PC-9 (cell line): ENCODE measurements around the gene WDHD1. TPM values are rescaled to one million over a fixed set of nuclear protein-coding genes. Genes with fewer than 3 reads are reported as not detected.
"Not testable (repeated sequence)": the region's sequence is repeated elsewhere in the genome, so short reads cannot be mapped to it uniquely, and the experiment has no call there.

ENCODE experiments used
- BruUV-seq: library from RNA; stranded (reverse); fragments of 400-500 nt; replicated peaks from 2 replicates; lab custom pipeline; 2021; lab: Mats Ljungman, UMichigan
- CTCF ChIA-PET: fragments of 300-600 bp; sonication (Branson Sonifier 250); formaldehyde crosslinking; loops from one replicate; lab custom pipeline; 2022; ENCODE audit warnings: antibody characterized with exemption; lab: Charles Lee
- POLR2A ChIA-PET: fragments of 300-600 bp; sonication (Branson Sonifier 250); formaldehyde crosslinking; loops from one replicate; lab custom pipeline; 2022; ENCODE audit warnings: antibody characterized with exemption; ENCODE audit not compliant: unreplicated experiment; lab: Charles Lee
- DNase-seq, 2 experiments: peaks; one replicate each; pipeline versions ENCODE4 v3.0.0 to v3.0.0-alpha.2; 2015 to 2022; ENCODE audit warnings: mixed read lengths in 1 of 2
- H2AFZ ChIP-seq: fragments of 200-600 bp; sonication (generic); 2 replicates; pipeline ENCODE4 v1.8.1; 2017; ENCODE audit warnings: antibody characterized with exemption
- H3F3A ChIP-seq: fragments of 200-600 bp; sonication (generic); 2 replicates; pipeline ENCODE4 v1.8.1; 2017; ENCODE audit warnings: antibody characterized with exemption, mild to moderate bottlenecking, low read depth; ENCODE audit not compliant: insufficient read depth
- H3K27ac ChIP-seq: fragments of 200-600 bp; sonication (generic); 2 replicates; pipeline ENCODE4 v1.6.1; 2016; ENCODE audit warnings: mixed run types
- H3K27me3 ChIP-seq: fragments of 200-600 bp; sonication (generic); 2 replicates; pipeline ENCODE4 v1.6.1; 2016; ENCODE audit warnings: low read depth, mixed run types; ENCODE audit not compliant: insufficient read depth
- H3K36me3 ChIP-seq: fragments of 200-600 bp; sonication (generic); 2 replicates; pipeline ENCODE4 v1.6.1; 2016; ENCODE audit warnings: low read depth, mixed run types
- H3K4me1 ChIP-seq: fragments of 200-600 bp; sonication (generic); replicated peaks from 2 replicates; pipeline ENCODE4 v1.6.1; 2016; ENCODE audit warnings: mixed run types; ENCODE audit not compliant: insufficient read depth
- H3K4me2 ChIP-seq: fragments of 200-600 bp; sonication (generic); 2 replicates; pipeline ENCODE4 v1.6.1; 2017; ENCODE audit warnings: mixed run types
- H3K4me3 ChIP-seq: fragments of 200-600 bp; sonication (generic); 2 replicates; pipeline ENCODE4 v1.6.1; 2016; ENCODE audit warnings: mixed run types
- H3K79me2 ChIP-seq: fragments of 200-600 bp; sonication (generic); 2 replicates; pipeline ENCODE4 v1.6.1; 2017; ENCODE audit warnings: low read depth, mixed run types
- H3K9me2 ChIP-seq: fragments of 200-600 bp; sonication (generic); 2 replicates; pipeline ENCODE4 v1.8.1; 2017; ENCODE audit warnings: mild to moderate bottlenecking; ENCODE audit not compliant: insufficient read depth
- H3K9me3 ChIP-seq: fragments of 200-600 bp; sonication (generic); 2 replicates; pipeline ENCODE4 v1.8.1; 2016; ENCODE audit warnings: low read depth; ENCODE audit not compliant: insufficient read depth
- H4K20me1 ChIP-seq: fragments of 200-600 bp; sonication (generic); 2 replicates; pipeline ENCODE4 v1.8.1; 2017; ENCODE audit not compliant: insufficient read depth
- EZH2 ChIP-seq: fragments of 200-600 bp; sonication (generic); IDR thresholded peaks from 2 replicates; pipeline ENCODE4 v1.8.0; 2017; ENCODE audit warnings: antibody characterized with exemption, low read depth
- intact Hi-C: fragments of 100-400 bp; cut with micrococcal nuclease; formaldehyde crosslinking; loops from one replicate; pipeline ENCODE4 v1.10.0; 2022; ENCODE audit not compliant: unreplicated experiment
- total RNA-seq: library from RNA; stranded (reverse); gene quantifications from 2 replicates; pipeline ENCODE4 v1.2.3, GENCODE V29; 2021
- TF ChIP-seq, protein P1 (sequence below): fragments of 200-600 bp; sonication (generic); conservative IDR thresholded peaks from 2 replicates; pipeline ENCODE4 v1.6.1; 2017; ENCODE audit warnings: mixed run types, antibody characterized with exemption, mild to moderate bottlenecking, moderate library complexity

The WDHD1 gene
- total RNA-seq, 1 experiment from 2014 or later, result 34.3 TPM

DNA sequence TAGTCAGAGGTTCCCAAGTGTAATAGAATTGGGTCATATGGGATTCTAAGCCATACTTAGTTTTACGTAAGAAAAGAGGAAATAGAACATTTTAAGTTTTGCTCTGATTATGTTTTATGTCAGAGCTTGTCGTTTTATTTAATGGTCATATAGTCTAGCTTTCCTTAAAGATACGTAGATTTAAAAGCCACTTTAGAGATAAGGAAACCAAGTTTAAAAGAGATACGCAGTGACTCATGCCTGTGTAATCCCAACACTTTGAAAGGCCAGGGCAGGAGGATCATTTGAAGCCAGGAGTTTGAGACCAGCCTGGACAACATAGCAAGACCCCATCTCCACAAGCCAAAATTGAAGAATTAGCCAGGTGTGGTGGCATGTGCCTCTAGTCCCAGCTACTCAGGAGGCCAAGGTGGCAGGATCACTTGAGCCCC is 44.1 kb upstream of the WDHD1 start:
- intact Hi-C loops, result no loop called here
- H3K27me3 ChIP-seq, result no peaks in the 10 kb centered on the region
- POLR2A ChIA-PET, result no interaction called here
- CTCF ChIA-PET, result no interaction called here
- no peaks in the 10 kb centered on the region for H3K4me1 ChIP-seq
- no peak overlapping the region for H3K27ac ChIP-seq
- no peak overlapping the region for H3K4me2 ChIP-seq
- no peak overlapping the region for H3K4me3 ChIP-seq
- H3K36me3 ChIP-seq, result 0 out of 2 replicates have a peak, but pooled peaks cover 1% of the 10 kb centered on the region
- no peaks in the 10 kb centered on the region for H3K9me2 ChIP-seq
- TF ChIP-seq, protein P1, sequence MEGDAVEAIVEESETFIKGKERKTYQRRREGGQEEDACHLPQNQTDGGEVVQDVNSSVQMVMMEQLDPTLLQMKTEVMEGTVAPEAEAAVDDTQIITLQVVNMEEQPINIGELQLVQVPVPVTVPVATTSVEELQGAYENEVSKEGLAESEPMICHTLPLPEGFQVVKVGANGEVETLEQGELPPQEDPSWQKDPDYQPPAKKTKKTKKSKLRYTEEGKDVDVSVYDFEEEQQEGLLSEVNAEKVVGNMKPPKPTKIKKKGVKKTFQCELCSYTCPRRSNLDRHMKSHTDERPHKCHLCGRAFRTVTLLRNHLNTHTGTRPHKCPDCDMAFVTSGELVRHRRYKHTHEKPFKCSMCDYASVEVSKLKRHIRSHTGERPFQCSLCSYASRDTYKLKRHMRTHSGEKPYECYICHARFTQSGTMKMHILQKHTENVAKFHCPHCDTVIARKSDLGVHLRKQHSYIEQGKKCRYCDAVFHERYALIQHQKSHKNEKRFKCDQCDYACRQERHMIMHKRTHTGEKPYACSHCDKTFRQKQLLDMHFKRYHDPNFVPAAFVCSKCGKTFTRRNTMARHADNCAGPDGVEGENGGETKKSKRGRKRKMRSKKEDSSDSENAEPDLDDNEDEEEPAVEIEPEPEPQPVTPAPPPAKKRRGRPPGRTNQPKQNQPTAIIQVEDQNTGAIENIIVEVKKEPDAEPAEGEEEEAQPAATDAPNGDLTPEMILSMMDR, result no peak
- TF ChIP-seq EZH2, result no peak
- H3K79me2 ChIP-seq, result no peaks in the 10 kb centered on the region
- no TSS peak for BruUV-seq
- H3F3A ChIP-seq, result peaks cover 22% of the 10 kb centered on the region; the same call in 1 of the 2 replicates
- no peak overlapping the region for H2AFZ ChIP-seq
- no peaks in the 10 kb centered on the region for H3K9me3 ChIP-seq
- H4K20me1 ChIP-seq, result no peaks in the 10 kb centered on the region
- DNase-seq, result no peak

DNA sequence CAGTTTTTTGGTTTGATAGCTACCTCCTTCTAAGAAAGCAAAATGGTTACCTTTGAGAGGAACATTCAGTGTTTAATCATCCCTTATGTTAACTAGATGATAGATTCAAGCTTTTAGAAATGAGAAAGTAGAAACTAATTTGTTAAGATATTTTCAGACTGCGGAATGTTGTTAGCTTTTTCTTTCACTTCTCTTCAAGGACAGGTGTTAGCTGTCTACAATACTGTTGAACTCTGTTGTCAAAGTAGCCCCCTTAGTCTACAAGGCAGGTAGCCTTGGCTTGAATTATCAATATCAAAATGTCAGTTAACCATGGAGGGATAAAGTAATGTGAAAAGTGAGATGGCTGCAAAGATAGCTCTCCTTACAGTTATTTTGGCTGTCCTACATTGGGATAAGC is 39.3 kb upstream of the WDHD1 start:
- ChIA-PET CTCF (interaction anchor here (0.7 kb wide), 1 partner anchor 116 kb away, joined by 4 read pairs; no protein-coding TSS in a partner anchor), POLR2A (interaction anchor here (0.7 kb wide), 1 partner anchor 501 kb away, joined by 7 read pairs; no protein-coding TSS in a partner anchor)
- no peak for DNase-seq
- no peak overlapping the region for H3K4me2 ChIP-seq
- no TSS peak for BruUV-seq
- H3K79me2 ChIP-seq, result peaks cover 5% of the 10 kb centered on the region; the same call in 1 of the 2 replicates
- peaks cover 34% of the 10 kb centered on the region for H3K36me3 ChIP-seq
- no peak overlapping the region for H2AFZ ChIP-seq
- H3K9me3 ChIP-seq, result no peaks in the 10 kb centered on the region
- peaks cover 17% of the 10 kb centered on the region for H4K20me1 ChIP-seq
- H3K27ac ChIP-seq, result no peak overlapping the region
- no peaks in the 10 kb centered on the region for H3K4me1 ChIP-seq
- intact Hi-C loops, result no loop called here
- peaks cover 46% of the 10 kb centered on the region for H3F3A ChIP-seq
- TF ChIP-seq, protein P1, result no peak
- TF ChIP-seq EZH2, result no peak
- no peaks in the 10 kb centered on the region for H3K9me2 ChIP-seq
- no peak overlapping the region for H3K4me3 ChIP-seq
- H3K27me3 ChIP-seq, result no peaks in the 10 kb centered on the region

DNA sequence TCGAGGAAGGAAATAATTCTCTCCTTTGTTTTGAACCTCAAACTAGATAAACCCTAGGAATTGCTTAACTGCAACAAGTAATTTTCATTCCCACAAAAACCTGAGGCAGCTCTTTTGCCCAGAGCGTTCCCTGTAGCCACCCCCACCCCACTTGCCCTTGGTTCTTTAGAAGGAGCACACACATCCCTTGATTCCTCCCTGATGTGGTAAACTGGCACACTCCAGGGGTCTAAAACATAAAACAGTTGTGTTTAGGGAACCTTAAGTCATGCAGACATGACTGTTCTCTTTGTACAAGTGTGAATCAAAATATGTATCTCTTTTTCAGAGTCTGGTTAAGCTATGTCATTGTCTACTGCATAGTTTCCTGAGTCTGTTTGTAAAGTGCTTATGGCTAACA is 38.5 kb upstream of the WDHD1 start:
- BruUV-seq, result no TSS peak
- no peaks in the 10 kb centered on the region for H3K9me3 ChIP-seq
- CTCF ChIA-PET, result no interaction called here
- no peak for TF ChIP-seq EZH2
- TF ChIP-seq, protein P1, result no peak
- peaks cover 22% of the 10 kb centered on the region for H4K20me1 ChIP-seq
- DNase-seq, result no peak
- no peaks in the 10 kb centered on the region for H3K9me2 ChIP-seq
- peaks cover 12% of the 10 kb centered on the region for H3K79me2 ChIP-seq
- POLR2A ChIA-PET, result interaction anchor here (0.7 kb wide), 1 partner anchor 1396 kb away, joined by 14 read pairs; no protein-coding TSS in a partner anchor
- no peak overlapping the region for H3K4me3 ChIP-seq
- H3K27me3 ChIP-seq, result no peaks in the 10 kb centered on the region
- H3K36me3 ChIP-seq, result peaks cover 39% of the 10 kb centered on the region
- H3K27ac ChIP-seq, result no peak overlapping the region
- H3F3A ChIP-seq, result peaks cover 41% of the 10 kb centered on the region
- H2AFZ ChIP-seq, result no peak overlapping the region
- H3K4me1 ChIP-seq, result no peaks in the 10 kb centered on the region
- no peak overlapping the region for H3K4me2 ChIP-seq
- intact Hi-C loops, result no loop called here

DNA sequence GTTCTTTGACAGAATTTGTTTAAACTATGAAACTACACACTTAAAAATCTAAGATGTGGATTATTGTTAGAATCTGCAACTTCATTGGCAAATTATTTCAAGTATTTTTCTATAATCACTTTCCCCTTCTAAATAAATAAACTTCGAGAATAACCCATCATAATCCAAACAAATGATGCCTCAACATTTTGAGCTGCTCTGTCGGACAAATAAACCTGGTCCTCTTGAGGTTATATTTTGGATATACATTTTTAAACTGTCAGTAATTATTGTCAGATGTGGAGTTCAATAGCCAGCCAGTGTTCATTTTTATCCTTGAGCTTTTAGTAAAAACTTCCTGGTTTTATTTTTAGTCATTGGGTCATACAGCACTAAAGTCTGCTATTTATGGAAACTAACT is 38.0 kb upstream of the WDHD1 start:
- H3K9me3 ChIP-seq, BruUV-seq, H3K9me2 ChIP-seq, DNase-seq, H3K27me3 ChIP-seq, H3K4me1 ChIP-seq, H2AFZ ChIP-seq, H3K4me3 ChIP-seq, CTCF ChIA-PET, intact Hi-C loops, POLR2A ChIA-PET, H3K4me2 ChIP-seq, H3K27ac ChIP-seq: not testable (repeated sequence)
- peaks cover 28% of the 10 kb centered on the region for H4K20me1 ChIP-seq
- H3K36me3 ChIP-seq, result peaks cover 39% of the 10 kb centered on the region
- H3K79me2 ChIP-seq, result peaks cover 15% of the 10 kb centered on the region
- peaks cover 37% of the 10 kb centered on the region for H3F3A ChIP-seq
